Measurements from ENCODE around the gene PRDM15. TPM values are rescaled to one million over a fixed set of nuclear protein-coding genes. Genes with fewer than 3 reads are reported as not detected.

Gene PRDM15
- total RNA-seq, 6 experiments from 2014 or later, result 3.4 to 4.9 (median 4.0) TPM

DNA sequence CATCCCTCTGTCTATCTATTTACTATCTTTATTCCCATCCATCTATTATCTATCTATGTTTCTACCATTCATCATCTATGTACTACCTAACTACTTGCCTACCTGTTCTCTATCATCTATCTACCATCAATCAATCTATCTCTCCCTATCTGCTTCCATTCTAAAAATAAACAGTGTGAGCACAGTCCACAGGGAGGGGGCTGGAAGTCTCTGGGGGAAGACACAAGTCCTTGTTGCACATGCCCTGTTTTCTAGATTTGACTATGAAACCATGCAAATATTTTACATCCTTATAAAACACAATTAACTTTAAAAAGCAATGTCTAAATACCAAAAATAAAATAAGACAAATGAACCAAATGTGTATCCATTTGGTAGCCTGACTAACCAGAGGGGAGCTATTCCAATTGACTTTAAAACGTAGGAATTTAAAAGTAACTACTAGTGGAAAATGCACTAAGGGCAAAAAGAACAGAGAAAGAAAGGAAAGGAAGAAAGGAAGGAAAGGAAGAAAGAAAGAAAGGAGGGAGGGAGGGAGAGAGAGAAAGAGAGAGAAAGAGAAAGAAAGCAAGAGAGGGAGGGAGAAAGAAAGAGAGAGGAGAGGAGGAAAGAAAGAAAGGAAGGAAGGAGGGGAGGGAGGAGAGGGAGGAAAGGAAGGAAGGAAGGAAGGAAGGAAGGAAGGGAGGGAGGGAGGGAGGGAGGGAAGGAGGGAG, 98.7 kb downstream of the PRDM15 start:
- Mint-ChIP-seq H3K9me3 (no peaks in the 10 kb centered on the region), H3K36me3 (ENCODE audit: low read depth) (no peaks in the 10 kb centered on the region; the same call in 1 of the 2 replicates), H3K4me1 (ENCODE audit: low read depth) (peaks cover 34% of the 10 kb centered on the region), H3K27ac (no peak overlapping the region), H3K27me3 (ENCODE audit: insufficient read depth) (peaks cover 8% of the 10 kb centered on the region), H3K4me3 (no peak overlapping the region)
- DNase-seq, result no peak
- TF ChIP-seq CTCF (IDR thresholded peaks at IDR 0.05), result no peak

DNA sequence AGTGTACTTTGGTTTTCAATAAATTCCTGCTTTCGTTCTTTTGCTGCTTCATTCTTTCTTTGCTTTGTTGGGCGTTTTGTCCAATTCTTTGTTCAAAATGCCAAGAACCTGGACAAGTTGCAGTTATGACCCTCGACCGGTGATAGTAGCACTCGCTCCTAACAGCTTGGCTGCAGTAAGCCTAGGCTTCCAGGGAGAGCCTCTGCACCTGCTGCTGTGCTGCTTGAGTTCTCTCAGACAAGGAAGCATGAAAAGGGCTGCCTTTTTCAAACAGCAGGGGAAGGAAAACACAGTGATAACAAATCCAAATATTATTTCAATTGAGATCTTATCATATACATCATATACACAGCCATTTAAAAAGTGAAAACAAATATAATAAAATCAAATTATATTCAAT, 99.5 kb downstream of the PRDM15 start:
- TF ChIP-seq CTCF (IDR thresholded peaks at IDR 0.05), result no peak
- peaks cover 29% of the 10 kb centered on the region for H3K4me1 Mint-ChIP-seq (ENCODE audit: low read depth)
- peaks cover 11% of the 10 kb centered on the region for H3K27me3 Mint-ChIP-seq (ENCODE audit: insufficient read depth)
- H3K36me3 Mint-ChIP-seq (ENCODE audit: low read depth), result no peaks in the 10 kb centered on the region; the same call in 1 of the 2 replicates
- no peak overlapping the region; the same call in 1 of the 2 replicates for H3K4me3 Mint-ChIP-seq
- no peak for DNase-seq
- no peaks in the 10 kb centered on the region for H3K9me3 Mint-ChIP-seq
- no peak overlapping the region for H3K27ac Mint-ChIP-seq

GRCh38 chr21:41778930-41779600, 100.1 kb downstream of the PRDM15 start:
- H3K9me3 Mint-ChIP-seq, result no peaks in the 10 kb centered on the region
- DNase-seq, result no peak
- peaks cover 11% of the 10 kb centered on the region for H3K27me3 Mint-ChIP-seq (ENCODE audit: insufficient read depth)
- no peak for TF ChIP-seq CTCF (IDR thresholded peaks at IDR 0.05)
- no peak overlapping the region for H3K27ac Mint-ChIP-seq
- peaks cover 23% of the 10 kb centered on the region for H3K4me1 Mint-ChIP-seq (ENCODE audit: low read depth)
- no peaks in the 10 kb centered on the region; the same call in 1 of the 2 replicates for H3K36me3 Mint-ChIP-seq (ENCODE audit: low read depth)
- no peak overlapping the region; the same call in 1 of the 2 replicates for H3K4me3 Mint-ChIP-seq

- H3K27ac Mint-ChIP-seq, result peak overlapping the region; percentile 37; the same call in 1 of the 2 replicates
- DNase-seq, result peak; percentile 80
Observed at GRCh38 chr21:41777951-41778815, 101.0 kb downstream of the PRDM15 start.

More at GRCh38 chr21:41777951-41778815, 101.0 kb downstream of the PRDM15 start:
- no peaks in the 10 kb centered on the region for H3K9me3 Mint-ChIP-seq
- peaks cover 11% of the 10 kb centered on the region for H3K27me3 Mint-ChIP-seq (ENCODE audit: insufficient read depth)
- peaks cover 14% of the 10 kb centered on the region for H3K4me1 Mint-ChIP-seq (ENCODE audit: low read depth)
- peak; percentile 94 for TF ChIP-seq CTCF (IDR thresholded peaks at IDR 0.05)
- peak overlapping the region; percentile 65 for H3K4me3 Mint-ChIP-seq
- no peaks in the 10 kb centered on the region for H3K36me3 Mint-ChIP-seq (ENCODE audit: low read depth)

Measured in HFFc6 (cell line).